K562 (cell line): Measurements from ENCODE around the gene MAGI1. TPM values are rescaled to one million over a fixed set of nuclear protein-coding genes. Genes with fewer than 3 reads are reported as not detected.
A peak's percentile ranks its signal among the peaks of the same experiment; 100 is the strongest.

Experiments
- ATAC-seq: fragments of 200-7000 bp; cut with Tn5 transposase; 3 replicates; pipeline ENCODE4 v1.9.1; 2020; ENCODE audit warnings: moderate library complexity
- BruUV-seq: library from RNA; stranded (reverse); fragments of 400-500 nt; replicated peaks from 2 replicates; lab custom pipeline; 2021; lab: Mats Ljungman, UMichigan
- CTCF ChIA-PET: fragments of 300-600 bp; formaldehyde crosslinking; extraction: SDS; loops from one replicate; lab custom pipeline; 2021; ENCODE audit warnings: low intra/inter-chr PET ratio; lab: Yijun Ruan, JAX
- POLR2A ChIA-PET: fragments of 300-600, 350-650 bp; sonication (Branson Sonifier 250); formaldehyde crosslinking; extraction: SDS; loops from one replicate; lab custom pipeline; 2021; ENCODE audit warnings: antibody characterized with exemption, inconsistent platforms; lab: Yijun Ruan, JAX
- DNase-seq, 4 experiments: peaks; one replicate each; pipeline versions ENCODE4 v3.0.0 to v3.0.0-alpha.2; 2011 to 2018; ENCODE audit warnings: low spot score in 3 of 4, mixed read lengths in 3 of 4; ENCODE audit errors: extremely low read depth in 1 of 4
- FAIRE-seq: peaks from 2 replicates; lab custom pipeline; 2011; peaks lifted over from hg19 to GRCh38; lab: Jason Lieb, UNC
- H2AFZ ChIP-seq: 2 replicates; pipeline ENCODE4 v1.6.0; 2011; ENCODE audit warnings: low read depth, low read length, control low read depth, inconsistent platforms
- H3K27ac ChIP-seq: fragments of 200-600 bp; 3 replicates; pipeline ENCODE4 v1.8.0; 2011; ENCODE audit warnings: low read depth, mild to moderate bottlenecking, control low read depth, inconsistent platforms, low read length, moderate library complexity, mixed read lengths; ENCODE audit errors: extremely low read depth
- H3K27me3 ChIP-seq, 2 experiments: fragments of 300-600 bp in 1 of 2; 2 replicates in 1 of 2; 3 replicates in 1 of 2; pipeline versions ENCODE4 v1.6.0 to v1.8.0; 2011; ENCODE audit warnings: inconsistent platforms in 2 of 2, low read length in 2 of 2, mild to moderate bottlenecking in 1 of 2, mixed read lengths in 1 of 2, moderate library complexity in 1 of 2; ENCODE audit not compliant: control insufficient read depth in 2 of 2, insufficient read depth in 2 of 2
- H3K36me3 ChIP-seq: fragments of 300-600 bp; 3 replicates; pipeline ENCODE4 v1.8.0; 2011; ENCODE audit warnings: mild to moderate bottlenecking, low read length, inconsistent platforms; ENCODE audit not compliant: control insufficient read depth, insufficient read depth
- H3K4me1 ChIP-seq, 2 experiments: fragments of 200-600 bp in 1 of 2; replicated peaks in 1 of 2; 2 replicates in 1 of 2; 3 replicates in 1 of 2; pipeline versions ENCODE4 v1.5.1 to v1.8.0; 2011; ENCODE audit warnings: inconsistent platforms in 2 of 2, low read length in 2 of 2, mild to moderate bottlenecking in 1 of 2, mixed read lengths in 1 of 2, moderate library complexity in 1 of 2; ENCODE audit not compliant: control insufficient read depth in 2 of 2, insufficient read depth in 2 of 2
- H3K4me2 ChIP-seq: 2 replicates; pipeline ENCODE4 v1.6.1; 2011; ENCODE audit warnings: low read length, control low read depth, inconsistent platforms, mixed read lengths; ENCODE audit not compliant: insufficient read depth
- H3K4me3 ChIP-seq: fragments of 200-600 bp; sonication (generic), shearing (Covaris generic); 2 replicates; pipeline ENCODE4 v1.5.1; 2016; ENCODE audit warnings: control low read depth, inconsistent platforms
- H3K79me2 ChIP-seq: fragments of 200-600 bp; 3 replicates; pipeline ENCODE4 v1.8.0; 2011; ENCODE audit warnings: low read length, inconsistent platforms; ENCODE audit not compliant: control insufficient read depth, insufficient read depth
- H3K9ac ChIP-seq, 2 experiments: 2 replicates each; pipeline versions ENCODE4 v1.6.0 to v1.6.1; 2011; ENCODE audit warnings: low read depth in 2 of 2, low read length in 2 of 2, control low read depth in 1 of 2, inconsistent platforms in 1 of 2, mild to moderate bottlenecking in 1 of 2, mixed read lengths in 1 of 2; ENCODE audit not compliant: insufficient read depth in 1 of 2
- H3K9me1 ChIP-seq: one replicate; pipeline ENCODE4 v1.6.0; 2011; ENCODE audit warnings: inconsistent platforms, mild to moderate bottlenecking, low read length, moderate library complexity; ENCODE audit not compliant: control insufficient read depth, insufficient read depth
- H3K9me3 ChIP-seq: replicated peaks from 2 replicates; pipeline ENCODE4 v1.5.1; 2011; ENCODE audit warnings: low read depth, low read length, inconsistent platforms; ENCODE audit not compliant: control insufficient read depth, insufficient read depth
- H4K20me1 ChIP-seq: replicated peaks from 2 replicates; pipeline ENCODE4 v1.6.1; 2011; ENCODE audit warnings: low read length, inconsistent platforms, mixed read lengths; ENCODE audit not compliant: control insufficient read depth, insufficient read depth
- C11orf30 ChIP-seq: fragments of 450-650 bp; IDR thresholded peaks from 2 replicates; pipeline ENCODE4 v1.6.1; 2016; ENCODE audit warnings: low read depth, mild to moderate bottlenecking
- CBX1 ChIP-seq: sonication (generic); IDR thresholded peaks from 2 replicates; pipeline ENCODE4 v1.6.1; 2016; ENCODE audit warnings: antibody characterized with exemption, low read depth, mild to moderate bottlenecking
- EGR1 ChIP-seq: fragments of 450-650 bp; conservative IDR thresholded peaks from 2 replicates; pipeline ENCODE4 v1.6.1; 2017; ENCODE audit warnings: mild to moderate bottlenecking
- HMGN3 ChIP-seq: IDR thresholded peaks from 2 replicates; pipeline ENCODE4 v1.6.1; 2011; ENCODE audit warnings: borderline replicate concordance, low read depth, mild to moderate bottlenecking, mixed read lengths, low read length; ENCODE audit not compliant: insufficient read length; ENCODE audit errors: extremely low read depth
- MAFF ChIP-seq: IDR thresholded peaks from 2 replicates; pipeline ENCODE4 v1.6.1; 2012; ENCODE audit warnings: low read length, improper control_type of control experiment
- MAFK ChIP-seq: IDR thresholded peaks from 2 replicates; pipeline ENCODE4 v1.6.1; 2011; ENCODE audit warnings: low read length, improper control_type of control experiment
- MCM2 ChIP-seq: fragments of 450-650 bp; IDR thresholded peaks from 2 replicates; pipeline ENCODE4 v1.6.1; 2017; ENCODE audit warnings: low read depth, mild to moderate bottlenecking
- MITF ChIP-seq: IDR thresholded peaks from 2 replicates; pipeline ENCODE4 v1.6.1; 2014; ENCODE audit warnings: antibody characterized with exemption
- MTA1 ChIP-seq: fragments of 450-650 bp; IDR thresholded peaks from 2 replicates; pipeline ENCODE4 v1.6.1; 2017; ENCODE audit warnings: borderline replicate concordance
- NFRKB ChIP-seq: fragments of 450-650 bp; IDR thresholded peaks from 2 replicates; pipeline ENCODE4 v1.6.1; 2016; ENCODE audit warnings: low read depth
- SRSF3 ChIP-seq: fragments of 200-400 bp; formaldehyde crosslinking; IDR thresholded peaks from 2 replicates; pipeline ENCODE4 v1.6.1; 2016; ENCODE audit warnings: mild to moderate bottlenecking, low read length, moderate library complexity; ENCODE audit not compliant: insufficient read depth
- TBL1XR1 ChIP-seq, 2 experiments: IDR thresholded peaks; 2 replicates each; pipeline ENCODE4 v1.6.1; 2012; ENCODE audit warnings: improper control_type of control experiment in 2 of 2, low read length in 2 of 2, mild to moderate bottlenecking in 1 of 2
- ZNF3 ChIP-seq: fragments of 250-450 bp; sonication (Bioruptor Pico); IDR thresholded peaks from 2 replicates; pipeline ENCODE4 v1.5.0; 2021; ENCODE audit warnings: mild to moderate bottlenecking, moderate library complexity
- ZNF316 ChIP-seq: fragments of 450-650 bp; IDR thresholded peaks from 2 replicates; pipeline ENCODE4 v1.6.1; 2016
- ZNF695 ChIP-seq: fragments of 450-650 bp; formaldehyde crosslinking; IDR thresholded peaks from 2 replicates; pipeline ENCODE4 v1.4.0; 2020; ENCODE audit warnings: mild to moderate bottlenecking, moderate library complexity
- WGBS: fragments of 100-300 bp; shearing (Covaris generic); methylation state at CpG from one replicate; pipeline ENCODE4 v1.1.6; 2016; ENCODE audit warnings: low coverage, mixed read lengths; ENCODE audit not compliant: insufficient coverage; ENCODE audit errors: missing lambda C conversion rate; 5-methylcytosine and 5-hydroxymethylcytosine counted together
- in situ Hi-C: fragments of 300-500 bp; cut with MboI; formaldehyde crosslinking; loops from 4 replicates; pipeline ENCODE4 v1.15.0; 2018; ENCODE audit warnings: inconsistent platforms, mixed read lengths
- intact Hi-C: fragments of 100-400 bp; cut with micrococcal nuclease; formaldehyde crosslinking; loops from 2 replicates; pipeline ENCODE4 v1.14.2; 2022
- polyA plus RNA-seq, 8 experiments: library from polyadenylated mRNA; depleted of rRNA in 4 of 8; stranded (reverse) in 5 of 8; unstranded in 3 of 8; fragments of >200 nt; fragmentation: Nextera tagmentation in 2 of 8; fragmentation: Illumina TruSeq in 1 of 8; extraction: Ambion mirVana in 2 of 8; extraction: Trizol in 1 of 8; gene quantifications; 2 replicates each; pipeline versions ENCODE4 v1.2.1 to v1.2.3, GENCODE V29; 2011 to 2014; ENCODE audit warnings: inconsistent platforms in 1 of 8, missing spikeins in 1 of 8
- total RNA-seq, 7 experiments: library from RNA; depleted of rRNA in 6 of 7; stranded (reverse); fragments of >200 nt in 6 of 7; fragmentation: Illumina TruSeq in 2 of 7; extraction: Trizol in 2 of 7; gene quantifications; 2 replicates each; pipeline versions ENCODE4 v1.2.1 to v1.2.3, GENCODE V29; 2011 to 2021; ENCODE audit warnings: low replicate concordance in 1 of 7
- TF ChIP-seq, protein P1 (sequence below): fragments of 450-650 bp; IDR thresholded peaks from 2 replicates; pipeline ENCODE4 v1.6.1; 2016; ENCODE audit warnings: antibody characterized with exemption

Gene MAGI1
- total and polyA plus RNA-seq, 9 of the 15 experiments (the other 6 are each of a cell fraction or from before 2014, with no cell fraction given): 7.8 to 59.4 (median 43.2) TPM

GRCh38 chr3:65507437-65507836, 531.3 kb downstream of the MAGI1 start:
- Histone ChIP-seq H3K27ac (peak overlapping the region; percentile 38; the same call in 1 of the 3 replicates), H3K9me3 (peaks cover 7% of the 10 kb centered on the region), H3K9ac (no peak overlapping the region), H3K4me2 (no peak overlapping the region; the same call in 1 of the 2 replicates), H3K4me3 (no peak overlapping the region), H3K4me1 (peaks cover 0 to 8% of the 10 kb centered on the region in 2 experiments; a peak in 2 of 5 replicates), H3K27me3 (no peaks in the 10 kb centered on the region), H3K36me3 (no peaks in the 10 kb centered on the region), H4K20me1 (no peaks in the 10 kb centered on the region), H3K79me2 (peaks cover 63% of the 10 kb centered on the region), H3K9me1 (no peaks in the 10 kb centered on the region), H2AFZ (no peak overlapping the region)
- DNase-seq: no peak
- intact Hi-C loops: loop anchor here (10.0 kb wide), 1 partner anchor 57 kb away; no protein-coding TSS in a partner anchor
- no peak for ATAC-seq
- FAIRE-seq: no peak
- ChIA-PET POLR2A (interaction anchor here (0.6 kb wide), 1 partner anchor 723 kb away, joined by 4 read pairs; no protein-coding TSS in a partner anchor), CTCF (no interaction called here)
- 29% methylated on average over 3 of the region's 3 CpGs for WGBS
- no TSS peak for BruUV-seq
- in situ Hi-C loops: no loop called here
- TF ChIP-seq NFRKB: no peak
- TF ChIP-seq HMGN3: no peak
- TF ChIP-seq MCM2: no peak
- no peak for TF ChIP-seq MITF
- TF ChIP-seq, protein P1, sequence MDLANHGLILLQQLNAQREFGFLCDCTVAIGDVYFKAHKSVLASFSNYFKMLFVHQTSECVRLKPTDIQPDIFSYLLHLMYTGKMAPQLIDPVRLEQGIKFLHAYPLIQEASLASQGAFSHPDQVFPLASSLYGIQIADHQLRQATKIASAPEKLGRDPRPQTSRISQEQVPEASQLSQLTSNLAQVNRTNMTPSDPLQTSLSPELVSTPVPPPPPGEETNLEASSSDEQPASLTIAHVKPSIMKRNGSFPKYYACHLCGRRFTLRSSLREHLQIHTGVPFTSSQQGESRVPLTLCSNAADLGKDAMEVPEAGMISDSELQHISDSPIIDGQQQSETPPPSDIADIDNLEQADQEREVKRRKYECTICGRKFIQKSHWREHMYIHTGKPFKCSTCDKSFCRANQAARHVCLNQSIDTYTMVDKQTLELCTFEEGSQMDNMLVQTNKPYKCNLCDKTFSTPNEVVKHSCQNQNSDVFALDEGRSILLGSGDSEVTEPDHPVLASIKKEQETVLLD: no peak
- TF ChIP-seq SRSF3: no peak
- no peak for TF ChIP-seq ZNF3 (CRISPR knock-in tag)
- no peak for TF ChIP-seq CBX1
- TF ChIP-seq MAFF: peak; percentile 12; the same call in 1 of the 2 replicates
- peak; percentile 65; the same call in 1 of the 2 replicates for TF ChIP-seq ZNF316
- TF ChIP-seq MTA1: no peak
- TF ChIP-seq EGR1: no peak
- TF ChIP-seq TBL1XR1 (IDR thresholded peaks at IDR 0.05; ENCODE audit: low read length in 2 of 2): no peak
- TF ChIP-seq ZNF695 (CRISPR knock-in tag): no peak
- TF ChIP-seq C11orf30: peak; percentile 55; the same call in 1 of the 2 replicates
- peak; percentile 12; the same call in 1 of the 2 replicates for TF ChIP-seq MAFK
